ENCODE measurements around the gene OLFML1.

- TF ChIP-seq, protein P1, sequence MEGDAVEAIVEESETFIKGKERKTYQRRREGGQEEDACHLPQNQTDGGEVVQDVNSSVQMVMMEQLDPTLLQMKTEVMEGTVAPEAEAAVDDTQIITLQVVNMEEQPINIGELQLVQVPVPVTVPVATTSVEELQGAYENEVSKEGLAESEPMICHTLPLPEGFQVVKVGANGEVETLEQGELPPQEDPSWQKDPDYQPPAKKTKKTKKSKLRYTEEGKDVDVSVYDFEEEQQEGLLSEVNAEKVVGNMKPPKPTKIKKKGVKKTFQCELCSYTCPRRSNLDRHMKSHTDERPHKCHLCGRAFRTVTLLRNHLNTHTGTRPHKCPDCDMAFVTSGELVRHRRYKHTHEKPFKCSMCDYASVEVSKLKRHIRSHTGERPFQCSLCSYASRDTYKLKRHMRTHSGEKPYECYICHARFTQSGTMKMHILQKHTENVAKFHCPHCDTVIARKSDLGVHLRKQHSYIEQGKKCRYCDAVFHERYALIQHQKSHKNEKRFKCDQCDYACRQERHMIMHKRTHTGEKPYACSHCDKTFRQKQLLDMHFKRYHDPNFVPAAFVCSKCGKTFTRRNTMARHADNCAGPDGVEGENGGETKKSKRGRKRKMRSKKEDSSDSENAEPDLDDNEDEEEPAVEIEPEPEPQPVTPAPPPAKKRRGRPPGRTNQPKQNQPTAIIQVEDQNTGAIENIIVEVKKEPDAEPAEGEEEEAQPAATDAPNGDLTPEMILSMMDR (conservative IDR thresholded peaks at IDR 0.05; ENCODE audit: low read depth, low read length): no peak
- TF ChIP-seq EZH2 (IDR thresholded peaks at IDR 0.05; ENCODE audit: low read length, unreplicated experiment) (no peak), EZH2phosphoT487 (IDR thresholded peaks at IDR 0.05; ENCODE audit: borderline replicate concordance, low read length) (no peak)
These were observed 14.2 kb upstream of the OLFML1 start for GRCh38 chr11:7471071-7471470.
